ENCODE measurements around the gene EIF3F.

EIF3F gene

DNA sequence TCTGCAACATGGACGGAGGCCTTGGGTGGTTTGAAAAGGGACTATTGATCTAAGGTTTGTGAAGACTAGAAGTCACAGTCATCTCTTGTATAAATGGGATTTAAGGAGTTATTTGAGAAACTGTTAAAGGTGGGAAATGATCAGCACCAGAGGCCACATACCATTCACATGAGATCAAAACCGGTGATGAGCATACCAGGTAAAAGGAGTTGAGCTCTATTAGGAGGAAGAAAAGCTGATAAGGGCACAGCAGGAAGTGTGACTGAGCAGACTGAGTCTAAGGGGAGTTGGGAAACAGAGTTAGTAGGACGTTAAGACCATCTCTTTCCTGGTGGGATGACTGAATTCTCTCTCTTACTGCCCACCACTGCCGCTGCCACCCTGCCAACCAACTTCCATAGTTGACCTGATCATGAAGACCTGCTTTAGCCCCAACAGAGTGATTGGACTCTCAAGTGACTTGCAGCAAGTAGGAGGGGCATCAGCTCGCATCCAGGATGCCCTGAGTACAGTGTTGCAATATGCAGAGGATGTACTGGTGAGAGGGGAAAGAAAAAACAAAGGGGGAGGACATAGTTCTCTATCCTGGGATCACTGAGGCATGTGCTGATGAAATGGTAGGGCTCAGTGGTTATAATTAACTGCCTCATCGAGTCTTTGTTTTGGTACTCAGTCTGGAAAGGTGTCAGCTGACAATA is 7.6 kb downstream of the EIF3F start:
- no peak for DNase-seq

DNA sequence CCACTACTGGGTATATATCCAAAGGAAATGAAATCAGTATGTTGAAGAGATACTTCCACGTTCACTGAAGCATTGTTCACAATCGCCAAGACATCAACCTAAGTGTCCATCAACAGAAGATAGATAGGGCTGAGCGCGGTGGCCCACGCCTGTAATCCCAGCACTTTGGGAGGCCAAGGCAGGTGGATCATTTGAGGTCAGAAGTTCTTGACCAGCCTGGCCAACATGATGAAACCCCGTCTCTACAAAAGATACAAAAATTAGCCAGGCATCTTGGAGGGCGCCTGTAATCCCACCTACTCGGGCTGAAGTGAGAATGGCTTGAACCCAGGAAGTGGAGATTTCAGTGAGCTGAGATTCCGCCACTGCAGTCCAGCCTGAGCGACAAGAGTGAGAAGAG is 12.7 kb downstream of the EIF3F start:
- no peak for DNase-seq

DNA sequence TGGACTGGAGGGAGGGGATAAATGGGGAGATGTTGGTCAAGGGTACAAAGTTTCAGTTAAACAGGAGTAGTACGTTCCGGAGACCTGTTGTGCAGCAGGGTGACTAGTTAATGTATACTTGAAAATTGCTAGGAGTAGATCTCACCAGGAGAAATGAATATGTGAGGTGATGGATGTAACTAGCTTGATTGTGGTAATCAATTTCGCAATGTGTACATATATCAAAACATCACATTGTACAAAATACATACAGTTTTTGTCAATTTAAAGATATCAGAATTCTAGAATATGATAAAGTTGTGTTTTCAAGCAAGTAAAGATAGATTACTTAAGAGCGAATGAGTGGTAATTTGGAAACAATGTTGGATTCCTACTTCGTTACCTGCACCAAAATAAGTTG is 13.3 kb downstream of the EIF3F start:
- no peak for DNase-seq

DNA sequence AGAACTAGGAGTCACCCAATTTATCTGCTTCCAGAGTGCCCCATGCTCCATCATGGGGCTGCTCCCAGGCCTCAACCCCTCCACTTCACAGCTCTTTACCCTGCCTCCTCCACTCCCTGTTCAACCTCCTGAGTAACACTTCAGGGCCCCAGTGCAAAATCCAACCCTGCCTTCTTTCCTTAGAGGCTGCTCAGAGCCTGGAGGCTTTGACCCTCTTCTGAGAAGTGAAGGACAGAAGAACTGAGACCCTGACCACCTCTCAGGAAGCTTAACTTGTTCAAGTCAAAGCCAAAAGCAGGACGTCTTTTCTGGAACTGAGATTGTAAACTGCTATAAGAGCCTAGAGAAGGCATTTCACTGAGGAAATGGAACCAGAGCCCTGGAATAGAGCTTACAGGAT is 15.5 kb downstream of the EIF3F start:
- DNase-seq = no peak

DNA sequence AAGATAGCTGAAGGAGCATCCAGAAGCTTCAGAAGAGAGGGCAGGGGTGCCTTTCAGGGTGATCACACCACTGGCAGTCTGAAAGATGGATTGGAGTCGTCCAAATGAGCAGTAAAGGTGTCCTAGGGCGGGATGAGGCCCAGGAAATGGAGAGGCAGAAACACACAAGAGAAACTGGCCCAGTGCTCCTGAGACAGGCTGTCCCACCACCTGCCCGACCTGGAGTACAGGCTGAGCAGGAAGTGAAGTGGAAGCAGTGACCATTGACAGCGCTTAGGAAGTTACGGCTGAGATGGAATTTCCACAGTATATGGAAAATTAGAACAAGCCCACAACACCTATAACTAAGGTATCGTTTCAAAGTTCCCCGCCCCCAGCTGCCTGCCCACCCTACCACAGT is 16.1 kb downstream of the EIF3F start:
- no peak for DNase-seq

DNA sequence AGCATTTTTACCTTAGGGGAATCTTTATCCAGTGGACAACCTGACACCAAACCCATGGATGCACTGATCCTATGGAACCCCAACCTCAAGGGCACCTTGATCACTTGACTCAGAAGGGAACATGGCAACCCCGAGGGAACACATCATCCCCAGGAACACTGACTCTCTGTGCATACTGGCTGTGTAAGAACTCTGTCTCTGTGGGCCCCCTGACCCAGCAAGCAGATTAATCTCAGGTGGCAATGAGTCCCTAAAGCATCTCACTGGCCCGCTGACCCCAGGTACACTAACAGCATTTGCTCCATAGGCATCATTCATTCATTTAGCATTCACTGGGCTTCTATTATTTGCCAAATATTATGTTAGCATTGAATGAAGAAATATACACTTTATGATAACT is 16.9 kb downstream of the EIF3F start:
- DNase-seq = no peak

DNA sequence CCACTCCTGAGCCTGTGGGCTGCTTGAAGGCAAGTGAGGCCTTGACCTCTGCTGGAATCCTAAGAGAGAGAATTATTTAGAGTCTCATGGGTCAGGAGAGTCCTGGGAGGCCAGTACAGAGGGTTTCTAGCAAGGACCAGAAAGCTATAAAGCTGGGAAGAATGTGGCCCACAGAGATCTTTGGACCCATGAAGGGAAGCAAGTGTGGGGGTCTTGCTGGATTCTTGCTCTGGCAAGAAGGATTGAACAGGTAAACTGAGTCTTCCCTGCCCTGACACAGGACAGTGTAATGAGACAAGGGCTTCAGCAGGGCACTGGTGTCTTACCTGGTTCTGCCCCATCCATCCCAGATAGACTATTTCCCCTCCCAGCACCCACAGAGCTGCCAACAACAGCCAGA is 18.4 kb downstream of the EIF3F start:
- DNase-seq = no peak

DNA sequence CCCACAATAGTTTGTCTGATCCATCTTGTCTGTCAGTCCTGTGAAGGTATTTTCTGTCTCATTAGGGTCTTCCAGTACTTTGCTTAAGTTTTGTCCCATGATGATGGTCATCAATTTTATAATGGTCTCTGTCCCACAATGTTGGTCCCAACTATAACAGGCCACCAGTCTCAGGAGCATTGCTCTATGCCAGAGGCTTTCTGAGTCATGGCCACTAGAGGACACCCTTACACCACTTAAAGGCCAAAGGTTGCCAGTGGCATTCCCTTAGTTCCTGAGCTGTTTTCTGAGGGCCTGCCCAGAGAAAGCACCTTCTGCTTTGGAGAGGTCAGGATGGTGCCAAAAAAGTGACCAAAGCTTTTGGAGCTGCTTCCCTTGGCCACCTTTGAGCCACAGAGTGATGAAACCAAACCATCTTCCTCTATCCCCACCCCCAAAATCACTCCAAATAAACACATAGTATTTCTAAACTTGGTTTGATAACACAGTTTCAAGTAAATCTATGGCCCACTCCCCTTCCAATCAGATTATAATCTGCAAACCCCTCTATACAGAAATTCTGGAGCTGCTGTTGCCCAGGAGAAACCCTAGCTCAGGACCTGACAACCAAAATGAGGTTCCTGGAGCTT is 19.3 kb downstream of the EIF3F start:
- DNase-seq = peak; percentile 28

DNA sequence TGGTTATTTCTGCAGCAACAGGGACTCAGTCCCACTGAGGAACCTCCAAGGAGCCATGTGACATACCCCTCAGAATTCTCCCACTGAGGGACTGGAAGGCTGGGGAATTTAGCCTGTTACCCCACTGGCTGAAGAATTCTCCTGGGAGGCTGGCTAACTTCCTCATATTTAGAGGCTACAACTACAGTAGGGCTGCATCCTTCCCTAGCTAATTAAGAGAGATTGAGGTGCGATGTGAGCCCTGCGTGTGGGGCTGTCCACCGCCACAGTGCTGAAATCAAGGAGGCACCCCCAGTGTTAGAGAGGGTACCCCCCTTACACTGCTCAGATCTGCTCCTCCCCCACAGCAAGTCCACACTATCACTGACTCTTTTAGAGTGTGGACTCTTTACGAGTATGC is 21.1 kb downstream of the EIF3F start:
- DNase-seq = no peak

DNA sequence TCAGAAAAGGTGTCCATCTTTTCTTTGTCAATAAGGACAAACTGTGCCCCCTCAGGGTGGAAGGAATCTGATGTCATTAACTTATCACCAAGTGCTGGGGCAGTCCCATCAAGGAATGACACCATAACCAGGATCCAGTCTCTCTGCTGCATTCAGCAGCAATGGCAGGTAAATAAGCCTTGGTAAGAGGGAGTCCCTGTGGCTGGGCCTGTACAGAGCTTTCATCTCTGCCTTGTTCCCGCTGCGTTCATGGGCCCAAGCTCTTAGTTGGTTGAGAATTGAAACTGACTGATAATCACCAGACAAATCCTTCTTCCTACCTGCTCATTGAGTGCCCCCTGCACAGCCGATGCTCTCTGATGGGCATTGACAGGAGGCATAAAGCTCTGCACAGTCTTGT is 22.7 kb downstream of the EIF3F start:
- no peak for DNase-seq

DNA sequence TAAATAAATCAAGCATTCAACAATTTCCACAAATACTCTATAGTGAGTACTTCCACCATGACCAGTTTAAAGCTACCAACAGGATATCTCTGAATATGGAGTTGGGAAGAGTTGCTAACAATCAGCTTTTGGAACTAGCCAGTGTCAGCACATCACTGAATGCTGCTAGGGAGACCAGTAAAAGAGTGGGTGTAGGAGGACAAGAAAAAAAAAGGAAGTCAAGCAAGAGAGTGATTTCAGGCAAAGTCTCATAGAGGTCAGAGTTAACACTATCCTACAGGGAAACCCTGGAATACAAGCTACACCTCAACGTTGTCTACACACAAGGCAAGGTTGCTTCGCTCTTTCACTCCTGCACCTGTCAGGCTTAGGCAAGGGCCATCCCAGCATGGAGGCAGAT is 24.2 kb downstream of the EIF3F start:
- DNase-seq = no peak

DNA sequence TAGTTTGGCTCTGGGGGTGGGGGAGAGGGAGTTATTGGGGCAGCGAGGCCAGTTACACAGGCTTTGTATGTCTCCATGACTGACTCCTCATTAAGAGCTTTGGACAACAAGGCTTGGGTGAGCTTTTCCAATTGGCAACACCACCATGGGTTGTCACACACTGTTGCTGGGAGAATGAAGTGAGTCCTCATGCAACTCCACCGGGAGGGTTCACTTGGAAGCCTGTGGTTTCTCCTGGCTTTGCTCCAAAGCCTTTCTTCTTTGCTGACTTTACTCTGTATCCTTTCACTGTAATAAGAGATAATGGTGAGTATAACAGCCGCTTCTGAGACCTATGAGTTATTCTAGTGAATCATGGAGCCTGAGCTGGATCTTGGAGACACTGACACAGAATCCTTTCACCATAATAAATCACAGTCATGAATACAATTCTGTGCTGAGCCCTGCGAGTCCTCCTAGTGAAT is 24.9 kb downstream of the EIF3F start:
- no peak for DNase-seq

DNA sequence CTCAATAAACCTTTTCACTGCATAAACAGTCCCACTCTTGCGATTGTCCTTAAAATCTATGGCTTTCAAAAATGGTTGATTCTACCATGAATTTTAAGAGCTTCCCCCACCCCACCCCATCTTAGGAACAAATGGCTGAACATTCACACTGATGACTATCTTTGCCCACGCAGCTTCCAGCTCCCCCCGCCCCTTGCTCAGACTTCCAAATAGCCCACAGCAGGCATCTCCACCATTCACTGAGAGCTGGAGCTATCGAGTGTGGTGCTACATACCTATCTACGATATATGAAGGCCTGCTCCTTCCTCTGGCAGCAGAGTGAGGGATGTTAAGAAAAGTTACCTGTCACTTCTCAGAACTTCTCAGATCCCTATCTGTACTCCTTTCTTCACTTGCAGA is 26.7 kb downstream of the EIF3F start:
- no peak for DNase-seq

DNA sequence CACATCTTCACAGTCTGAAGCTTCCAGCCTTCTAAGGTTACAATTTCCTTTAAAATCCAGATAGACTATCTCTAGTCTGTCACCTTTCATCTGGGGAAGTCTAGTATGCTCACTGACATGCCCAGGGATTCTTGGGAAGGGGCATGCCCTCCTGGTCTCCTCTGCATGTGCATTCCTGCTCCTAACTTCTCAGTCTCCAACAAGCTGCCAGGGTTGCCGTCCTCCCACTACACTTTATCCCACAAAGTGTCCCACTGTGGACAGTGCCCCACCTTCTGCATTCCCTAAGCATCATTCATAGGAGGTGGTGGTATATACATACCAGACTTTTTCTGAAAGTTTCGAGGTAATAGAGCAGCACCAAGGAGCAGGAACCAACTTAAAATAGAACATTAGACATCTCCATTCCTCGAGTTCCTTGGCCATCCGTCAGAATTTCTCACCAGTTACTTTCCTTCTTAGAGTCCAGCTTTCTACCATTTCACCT is 28.7 kb downstream of the EIF3F start:
- no peak for DNase-seq

DNA sequence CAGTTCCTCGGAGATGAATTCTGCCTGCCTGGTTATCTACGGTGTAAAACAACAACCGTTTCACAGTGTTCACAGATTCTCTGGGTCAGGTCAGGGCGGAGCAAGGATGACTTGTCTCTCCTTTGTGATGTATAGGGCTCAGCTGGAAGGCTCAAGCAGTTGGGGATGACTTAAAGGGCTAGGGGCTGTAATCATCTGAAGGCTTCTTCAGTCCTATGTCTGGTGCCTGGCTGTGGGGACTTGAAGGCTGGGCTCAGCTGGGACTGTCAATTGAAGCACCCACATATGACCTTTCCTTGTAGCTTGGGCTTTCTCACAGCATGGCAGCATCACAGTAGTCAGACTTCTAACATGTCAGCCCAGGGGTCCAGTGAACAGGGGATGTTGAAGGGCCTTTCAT is 29.3 kb downstream of the EIF3F start:
- no peak for DNase-seq

DNA sequence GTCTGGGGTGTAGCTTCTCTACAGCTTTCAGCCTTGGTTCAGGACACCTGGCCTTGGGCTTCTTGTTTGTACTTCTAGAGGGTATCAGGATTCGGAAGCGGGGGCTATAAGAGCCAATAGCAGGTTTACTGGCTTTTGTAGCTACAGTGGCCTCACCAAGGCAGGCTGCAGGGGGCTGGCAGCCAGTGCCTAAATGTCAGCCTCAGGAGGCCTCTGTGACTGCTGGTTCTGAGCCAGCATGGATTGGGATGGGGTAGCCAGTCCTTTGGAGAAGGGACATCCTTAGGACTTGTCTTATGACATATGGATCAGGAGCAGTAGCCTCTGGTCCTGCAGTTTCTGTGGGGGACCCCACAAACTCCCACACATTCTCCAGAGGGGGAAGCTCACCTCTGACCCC is 29.9 kb downstream of the EIF3F start:
- no peak for DNase-seq

DNA sequence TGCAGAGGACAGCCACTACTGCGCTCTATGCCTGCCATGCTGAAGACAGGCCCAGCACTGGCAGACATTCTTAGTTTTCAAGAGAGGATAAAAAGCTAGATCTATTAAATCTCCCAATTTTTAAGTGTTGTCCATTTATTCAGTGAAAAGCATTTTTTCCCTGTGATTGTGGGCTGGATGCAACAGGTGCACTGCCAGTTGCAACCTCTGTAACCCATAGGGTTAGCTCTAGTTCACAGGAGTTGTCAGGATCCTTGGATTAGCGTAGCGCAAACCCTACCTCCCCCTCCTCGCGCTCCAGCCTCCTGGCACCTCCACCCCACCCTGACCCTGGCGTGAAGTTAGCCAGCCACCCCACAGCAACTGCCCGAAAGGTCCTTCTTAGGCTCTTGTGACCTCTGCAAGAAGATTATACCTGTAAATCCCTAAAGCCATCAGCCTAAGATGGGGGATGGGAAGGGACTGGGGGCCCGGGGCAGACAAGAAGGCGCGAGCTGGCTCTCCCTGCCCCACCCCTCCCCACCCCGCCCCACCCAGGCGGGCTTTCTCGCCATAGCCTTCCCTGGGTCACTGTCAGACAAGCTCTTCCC is 30.9 kb downstream of the EIF3F start:
- DNase-seq = no peak

DNA sequence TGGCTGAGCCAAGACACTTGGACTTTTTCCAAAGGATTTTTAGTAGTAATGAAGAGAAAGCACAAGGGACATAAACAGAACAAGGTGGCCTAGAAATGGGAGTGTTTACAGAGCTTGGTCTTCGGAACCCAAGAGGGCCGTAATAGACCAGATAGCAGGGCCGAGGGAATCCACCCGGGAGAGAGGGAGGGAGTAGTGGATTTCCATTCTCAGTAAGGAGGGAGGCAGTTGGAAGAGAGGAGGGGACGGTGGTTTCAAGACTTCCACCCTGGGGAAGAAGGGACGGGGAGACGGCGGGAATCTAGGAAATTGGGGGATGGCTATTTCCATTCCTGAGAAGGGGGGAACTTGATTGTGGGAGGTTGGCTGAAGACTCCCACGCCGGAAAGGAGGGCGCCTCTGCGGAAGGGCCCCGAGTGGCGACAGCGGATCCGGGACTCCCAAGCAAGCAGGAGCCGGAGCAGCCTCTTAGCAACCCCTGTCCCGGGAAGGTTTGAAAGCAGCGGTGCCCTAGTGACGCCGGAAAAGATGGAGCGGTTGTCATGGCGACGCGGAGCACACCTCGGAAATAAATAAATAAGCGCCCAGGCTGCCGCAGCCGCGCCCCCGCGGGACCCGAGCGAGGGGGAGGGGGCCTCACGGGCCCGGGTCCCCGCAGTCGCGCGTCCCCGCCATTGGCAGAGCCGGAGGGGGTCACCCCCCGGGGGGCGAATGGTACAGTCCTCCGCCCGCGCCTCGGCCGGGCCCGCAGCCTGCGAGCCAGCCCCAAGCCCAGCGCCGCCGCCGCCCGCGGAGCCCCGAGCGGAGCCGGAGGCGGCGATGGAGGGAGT is 31.6 kb downstream of the EIF3F start:
- peak; percentile 66 for DNase-seq

DNA sequence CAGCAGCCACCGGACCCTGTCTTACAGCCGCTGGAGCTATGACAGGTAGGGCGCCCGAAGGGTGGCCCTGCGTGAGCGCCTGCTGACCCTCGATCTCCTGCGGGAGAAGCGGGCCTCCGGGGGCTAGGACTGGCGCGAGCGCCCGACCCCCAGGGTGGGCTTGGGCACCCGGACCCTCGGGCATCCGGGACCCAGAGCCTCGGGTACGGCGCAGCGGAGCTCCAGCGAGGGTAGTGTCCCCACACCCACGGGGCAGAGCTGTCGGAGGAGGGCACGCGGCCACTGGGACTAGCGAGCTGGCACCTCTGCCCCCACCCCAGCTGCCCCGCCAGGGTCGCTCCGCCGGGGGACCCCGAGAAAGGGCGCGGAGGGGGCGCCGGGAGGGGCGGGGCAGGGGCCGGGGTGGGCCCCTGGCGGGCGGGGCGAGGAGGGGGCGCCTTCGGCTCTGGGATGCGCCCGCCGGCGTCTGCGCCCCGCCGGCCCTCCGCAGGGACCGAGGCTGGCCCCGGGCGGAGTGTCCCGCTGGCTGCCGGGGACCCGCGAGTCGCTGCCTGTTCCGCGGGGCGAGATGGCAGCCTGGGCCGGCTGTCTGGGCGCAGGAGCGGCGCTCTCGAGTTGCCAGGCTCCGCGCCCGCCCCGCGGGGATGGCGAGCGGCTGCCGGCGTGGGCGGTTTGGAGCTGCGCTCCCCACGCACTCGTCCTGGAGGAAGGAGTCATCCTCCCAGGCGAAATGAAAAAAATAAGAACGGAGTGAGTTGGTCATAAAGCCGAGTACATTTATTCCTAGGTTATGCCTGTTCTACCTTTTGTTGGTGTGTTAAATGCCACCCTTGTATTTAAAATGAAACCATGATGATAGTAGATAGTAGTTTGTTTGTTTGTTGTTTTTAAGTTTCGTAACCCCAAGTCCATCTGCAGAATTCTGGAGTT is 32.4 kb downstream of the EIF3F start:
- DNase-seq = peak; percentile 19

DNA sequence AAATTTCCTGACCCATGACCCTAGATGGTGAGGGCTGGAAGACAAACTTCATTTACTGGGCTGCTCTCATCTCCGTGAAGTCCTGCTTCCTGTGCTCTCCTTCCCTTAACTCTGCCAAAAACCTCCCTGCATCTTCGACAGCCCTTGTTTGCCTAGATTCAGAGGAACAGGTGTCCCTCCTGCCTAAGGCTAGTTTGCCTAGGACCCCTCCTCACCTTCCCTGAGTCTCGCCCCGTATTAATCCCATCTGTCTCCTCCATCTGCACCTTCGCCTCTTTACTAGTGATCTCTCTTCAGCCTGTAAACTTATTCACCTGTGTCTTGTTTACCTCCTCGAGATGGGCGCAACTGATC is 33.1 kb downstream of the EIF3F start:
- no peak for DNase-seq

DNA sequence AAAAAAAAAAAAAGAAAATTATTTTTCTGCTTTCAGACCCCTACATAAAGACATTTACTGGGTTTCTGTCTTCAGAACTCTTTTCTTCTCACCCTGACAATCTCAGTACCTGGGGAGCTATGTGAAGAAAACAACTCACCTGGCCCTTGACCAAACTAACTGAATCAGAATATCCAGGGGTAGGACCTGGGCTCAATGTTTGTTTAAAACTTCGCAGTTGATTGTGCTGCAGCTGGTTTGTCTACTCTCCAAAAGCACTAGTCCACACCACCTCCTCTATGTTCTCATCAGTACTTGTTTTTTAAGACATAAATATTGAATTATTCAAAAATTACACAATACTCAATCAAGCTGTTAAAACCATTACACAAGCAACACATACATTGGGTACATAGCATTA is 34.8 kb downstream of the EIF3F start:
- no peak for DNase-seq

DNA sequence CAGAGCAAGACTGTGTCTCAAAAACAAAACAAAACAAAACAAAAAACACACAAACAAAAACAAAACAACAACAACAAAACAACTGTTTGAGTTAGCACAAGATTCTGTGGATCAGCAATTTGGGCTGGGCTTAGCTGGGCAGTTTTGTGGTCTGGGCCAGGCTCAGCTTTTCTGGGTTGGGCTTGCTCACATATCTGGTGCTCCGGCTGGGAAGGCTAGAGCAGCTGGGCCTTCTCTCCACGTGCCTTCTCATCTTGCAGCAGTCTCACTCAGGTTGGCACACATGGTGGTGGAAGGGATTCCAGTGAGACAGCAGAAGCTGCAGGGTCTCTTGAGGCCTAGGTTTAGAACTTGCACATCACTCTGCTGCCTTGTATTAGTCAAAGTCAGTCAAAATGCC is 35.7 kb downstream of the EIF3F start:
- DNase-seq = no peak

All from NCI-H526 treated with DMSO at 0.1 percent for 48 hours (cell line).